ENCODE results near the gene IGFBP4.

IGFBP4 gene

GRCh38 chr17:40443988-40444899 lies 994 bp downstream of the IGFBP4 start:
- no peak for FAIRE-seq
- no peak for TF ChIP-seq CTCF (IDR thresholded peaks at IDR 0.05; ENCODE audit: insufficient read depth, missing control alignments)
- DNase-seq (ENCODE audit: insufficient read length, low spot score) = no peak

GRCh38 chr17:40445751-40446468 lies 2.7 kb downstream of the IGFBP4 start:
- no peak for FAIRE-seq
- TF ChIP-seq CTCF (IDR thresholded peaks at IDR 0.05; ENCODE audit: insufficient read depth, missing control alignments) = no peak
- no peak for DNase-seq (ENCODE audit: insufficient read length, low spot score)

GRCh38 chr17:40447148-40447644 lies 3.9 kb downstream of the IGFBP4 start:
- DNase-seq (ENCODE audit: insufficient read length, low spot score) (no peak), FAIRE-seq (no peak)
- no peak for TF ChIP-seq CTCF (IDR thresholded peaks at IDR 0.05; ENCODE audit: insufficient read depth, missing control alignments)

- TF ChIP-seq CTCF (IDR thresholded peaks at IDR 0.05; ENCODE audit: insufficient read depth, missing control alignments) = no peak
- FAIRE-seq (no peak), DNase-seq (ENCODE audit: insufficient read length, low spot score) (no peak)
Measured at GRCh38 chr17:40447806-40448205, 4.6 kb downstream of the IGFBP4 start.

- TF ChIP-seq CTCF (IDR thresholded peaks at IDR 0.05; ENCODE audit: insufficient read depth, missing control alignments) = no peak
- DNase-seq (ENCODE audit: insufficient read length, low spot score) (no peak), FAIRE-seq (no peak)
Measured at GRCh38 chr17:40448213-40448638, 5.0 kb downstream of the IGFBP4 start.

- no peak for DNase-seq (ENCODE audit: insufficient read length, low spot score)
- no peak for FAIRE-seq
- TF ChIP-seq CTCF (IDR thresholded peaks at IDR 0.05; ENCODE audit: insufficient read depth, missing control alignments) = no peak
Measured at GRCh38 chr17:40448639-40449261, 5.5 kb downstream of the IGFBP4 start.

Data from D721Med (cell line).